SK-N-SH treated with all-trans-retinoic acid at 6 μM for 48 hours (cell line): ENCODE results near the gene CIRBP.

Source experiments
- ATAC-seq: fragments of 200-7000 bp; cut with Tn5 transposase; 3 replicates; pipeline ENCODE4 v1.9.1; 2020; ENCODE audit warnings: mild to moderate bottlenecking, moderate library complexity
- ESRRG ChIP-seq: fragments of 250-450 bp; sonication (Bioruptor Pico); IDR thresholded peaks from 2 replicates; pipeline ENCODE4 v1.6.1; 2021; ENCODE audit warnings: mild to moderate bottlenecking
- OSR1 ChIP-seq: fragments of 250-450 bp; sonication (Bioruptor Pico); IDR thresholded peaks from 2 replicates; pipeline ENCODE4 v1.8.0; 2022; ENCODE audit warnings: moderate library complexity, mild to moderate bottlenecking, inconsistent platforms
- PATZ1 ChIP-seq: fragments of 250-450 bp; sonication (Bioruptor Pico); IDR thresholded peaks from 2 replicates; pipeline ENCODE4 v1.8.0; 2020; ENCODE audit warnings: mild to moderate bottlenecking, moderate library complexity, borderline replicate concordance
- RARB ChIP-seq: fragments of 250-450 bp; sonication (Bioruptor Pico); IDR thresholded peaks from 2 replicates; pipeline ENCODE4 v1.8.0; 2021; ENCODE audit warnings: mild to moderate bottlenecking, moderate library complexity
- TOX ChIP-seq: fragments of 250-450 bp; sonication (Bioruptor Pico); IDR thresholded peaks from 2 replicates; pipeline ENCODE4 v1.8.0; 2021; ENCODE audit warnings: mild to moderate bottlenecking, moderate library complexity, borderline replicate concordance
- ZFP3 ChIP-seq: fragments of 250-450 bp; sonication (Bioruptor Pico); IDR thresholded peaks from 2 replicates; pipeline ENCODE4 v1.5.0; 2020; ENCODE audit warnings: mild to moderate bottlenecking, moderate library complexity
- ZFP30 ChIP-seq: fragments of 450-650 bp; formaldehyde crosslinking; IDR thresholded peaks from 2 replicates; pipeline ENCODE4 v1.5.0; 2022; ENCODE audit warnings: mild to moderate bottlenecking, moderate library complexity
- ZNF565 ChIP-seq: fragments of 450-650 bp; formaldehyde crosslinking; conservative IDR thresholded peaks from 2 replicates; pipeline ENCODE4 v1.5.0; 2020; ENCODE audit warnings: low read depth, mild to moderate bottlenecking, moderate library complexity
- TF ChIP-seq, protein P1 (sequence below): fragments of 250-450 bp; sonication (Bioruptor Pico); IDR thresholded peaks from 2 replicates; pipeline ENCODE4 v1.5.0; 2020; ENCODE audit warnings: mild to moderate bottlenecking, moderate library complexity
- TF ChIP-seq, protein P2 (sequence below): fragments of 250-450 bp; sonication (Bioruptor Pico); IDR thresholded peaks from 2 replicates; pipeline ENCODE4 v1.5.1; 2020; ENCODE audit warnings: low read depth, mild to moderate bottlenecking, moderate library complexity
- TF ChIP-seq, protein P3 (sequence below): fragments of 250-450 bp; sonication (Bioruptor Pico); IDR thresholded peaks from 2 replicates; pipeline ENCODE4 v1.5.1; 2021; ENCODE audit warnings: mild to moderate bottlenecking, moderate library complexity

Gene CIRBP

GRCh38 chr19:1259206-1259875 lies 9.8 kb upstream of the CIRBP start (continued):
- TF ChIP-seq, protein P1, sequence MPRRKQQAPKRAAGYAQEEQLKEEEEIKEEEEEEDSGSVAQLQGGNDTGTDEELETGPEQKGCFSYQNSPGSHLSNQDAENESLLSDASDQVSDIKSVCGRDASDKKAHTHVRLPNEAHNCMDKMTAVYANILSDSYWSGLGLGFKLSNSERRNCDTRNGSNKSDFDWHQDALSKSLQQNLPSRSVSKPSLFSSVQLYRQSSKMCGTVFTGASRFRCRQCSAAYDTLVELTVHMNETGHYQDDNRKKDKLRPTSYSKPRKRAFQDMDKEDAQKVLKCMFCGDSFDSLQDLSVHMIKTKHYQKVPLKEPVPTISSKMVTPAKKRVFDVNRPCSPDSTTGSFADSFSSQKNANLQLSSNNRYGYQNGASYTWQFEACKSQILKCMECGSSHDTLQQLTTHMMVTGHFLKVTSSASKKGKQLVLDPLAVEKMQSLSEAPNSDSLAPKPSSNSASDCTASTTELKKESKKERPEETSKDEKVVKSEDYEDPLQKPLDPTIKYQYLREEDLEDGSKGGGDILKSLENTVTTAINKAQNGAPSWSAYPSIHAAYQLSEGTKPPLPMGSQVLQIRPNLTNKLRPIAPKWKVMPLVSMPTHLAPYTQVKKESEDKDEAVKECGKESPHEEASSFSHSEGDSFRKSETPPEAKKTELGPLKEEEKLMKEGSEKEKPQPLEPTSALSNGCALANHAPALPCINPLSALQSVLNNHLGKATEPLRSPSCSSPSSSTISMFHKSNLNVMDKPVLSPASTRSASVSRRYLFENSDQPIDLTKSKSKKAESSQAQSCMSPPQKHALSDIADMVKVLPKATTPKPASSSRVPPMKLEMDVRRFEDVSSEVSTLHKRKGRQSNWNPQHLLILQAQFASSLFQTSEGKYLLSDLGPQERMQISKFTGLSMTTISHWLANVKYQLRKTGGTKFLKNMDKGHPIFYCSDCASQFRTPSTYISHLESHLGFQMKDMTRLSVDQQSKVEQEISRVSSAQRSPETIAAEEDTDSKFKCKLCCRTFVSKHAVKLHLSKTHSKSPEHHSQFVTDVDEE (CRISPR knock-in tag), result no peak
- TF ChIP-seq ZFP30, result peak; percentile 19; the same call in 1 of the 2 replicates
- TF ChIP-seq ZNF565, result peak; percentile 58; the same call in 1 of the 2 replicates
- TF ChIP-seq OSR1 (CRISPR knock-in tag), result no peak

- ATAC-seq, result peak; percentile 21
Observed at GRCh38 chr19:1259876-1260748, 9.0 kb upstream of the CIRBP start.

DNA sequence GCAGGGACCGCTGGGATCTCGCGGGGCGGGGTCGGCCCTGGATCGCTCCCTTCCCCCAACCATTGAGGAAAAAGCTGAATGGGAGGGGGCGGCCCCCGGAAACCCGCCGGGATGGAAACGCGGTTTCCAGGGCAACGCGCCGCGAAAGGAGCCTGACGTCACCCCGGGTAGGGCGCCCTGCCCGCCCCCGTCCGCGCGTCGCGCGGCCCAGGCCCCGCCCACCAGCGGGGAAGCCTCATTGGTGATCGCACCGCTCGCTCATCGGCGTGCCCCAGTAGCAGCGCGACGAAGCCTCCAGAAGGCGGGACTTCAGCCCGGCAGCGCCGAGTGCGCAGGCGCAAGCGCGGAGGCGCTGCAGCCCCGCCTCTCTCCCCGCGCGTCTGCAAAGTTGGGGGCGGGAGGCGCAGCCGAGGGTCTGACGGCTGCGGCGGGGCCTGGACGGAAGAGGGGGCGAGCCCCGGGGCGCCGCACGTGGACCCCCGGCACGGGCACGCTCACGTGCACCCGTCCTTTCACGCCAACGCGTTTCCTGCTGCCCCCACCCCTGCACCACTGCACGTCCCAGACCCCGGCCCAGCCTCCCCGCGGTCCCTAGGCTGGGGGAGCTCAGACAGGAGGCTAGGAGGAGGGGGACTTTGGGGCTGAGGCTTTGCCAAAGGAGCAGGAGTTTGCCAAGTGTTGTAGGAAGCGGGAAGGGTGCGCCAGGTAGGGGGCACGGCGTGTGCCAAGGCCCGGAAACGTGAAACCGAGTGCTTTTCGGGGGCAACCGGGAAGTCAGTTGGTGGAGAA lies 8.2 kb upstream of the CIRBP start:
- no peak for TF ChIP-seq ESRRG (CRISPR knock-in tag)
- peak; percentile 91; the same call in 1 of the 2 replicates for TF ChIP-seq PATZ1 (CRISPR knock-in tag)
- peak; percentile 86 for TF ChIP-seq ZFP3 (CRISPR knock-in tag)
- TF ChIP-seq, all 23 proteins: peak for 2
- peak; percentile 76 for ATAC-seq

More at GRCh38 chr19:1259876-1260748, 9.0 kb upstream of the CIRBP start:
- TF ChIP-seq, protein P2, sequence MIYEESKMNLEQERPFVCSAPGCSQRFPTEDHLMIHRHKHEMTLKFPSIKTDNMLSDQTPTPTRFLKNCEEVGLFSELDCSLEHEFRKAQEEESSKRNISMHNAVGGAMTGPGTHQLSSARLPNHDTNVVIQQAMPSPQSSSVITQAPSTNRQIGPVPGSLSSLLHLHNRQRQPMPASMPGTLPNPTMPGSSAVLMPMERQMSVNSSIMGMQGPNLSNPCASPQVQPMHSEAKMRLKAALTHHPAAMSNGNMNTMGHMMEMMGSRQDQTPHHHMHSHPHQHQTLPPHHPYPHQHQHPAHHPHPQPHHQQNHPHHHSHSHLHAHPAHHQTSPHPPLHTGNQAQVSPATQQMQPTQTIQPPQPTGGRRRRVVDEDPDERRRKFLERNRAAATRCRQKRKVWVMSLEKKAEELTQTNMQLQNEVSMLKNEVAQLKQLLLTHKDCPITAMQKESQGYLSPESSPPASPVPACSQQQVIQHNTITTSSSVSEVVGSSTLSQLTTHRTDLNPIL, result 0 out of 2 replicates have a peak, but pooled peaks have one; percentile 15
- TF ChIP-seq RARB (CRISPR knock-in tag), result no peak
- TF ChIP-seq, protein P3, sequence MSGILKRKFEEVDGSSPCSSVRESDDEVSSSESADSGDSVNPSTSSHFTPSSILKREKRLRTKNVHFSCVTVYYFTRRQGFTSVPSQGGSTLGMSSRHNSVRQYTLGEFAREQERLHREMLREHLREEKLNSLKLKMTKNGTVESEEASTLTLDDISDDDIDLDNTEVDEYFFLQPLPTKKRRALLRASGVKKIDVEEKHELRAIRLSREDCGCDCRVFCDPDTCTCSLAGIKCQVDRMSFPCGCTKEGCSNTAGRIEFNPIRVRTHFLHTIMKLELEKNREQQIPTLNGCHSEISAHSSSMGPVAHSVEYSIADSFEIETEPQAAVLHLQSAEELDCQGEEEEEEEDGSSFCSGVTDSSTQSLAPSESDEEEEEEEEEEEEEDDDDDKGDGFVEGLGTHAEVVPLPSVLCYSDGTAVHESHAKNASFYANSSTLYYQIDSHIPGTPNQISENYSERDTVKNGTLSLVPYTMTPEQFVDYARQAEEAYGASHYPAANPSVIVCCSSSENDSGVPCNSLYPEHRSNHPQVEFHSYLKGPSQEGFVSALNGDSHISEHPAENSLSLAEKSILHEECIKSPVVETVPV, result peak; percentile 30; the same call in 1 of the 2 replicates

- TF ChIP-seq TOX (CRISPR knock-in tag), result no peak
- TF ChIP-seq PATZ1 (CRISPR knock-in tag), result peak; percentile 4; the same call in 1 of the 2 replicates
- no peak for ATAC-seq
Observed at GRCh38 chr19:1261538-1261797, 7.7 kb upstream of the CIRBP start.
